Endothelial cell of umbilical vein (primary cell): ENCODE measurements around the gene RSPH1.

Experiments used
- CTCF ChIP-seq, 2 donors: IDR thresholded peaks; 1 replicate in 1 of 2; 2 replicates in 1 of 2; pipeline ENCODE4 v1.5.1; 2011; ENCODE audit warnings: low read length in 2 of 2, mild to moderate bottlenecking in 2 of 2, moderate library complexity in 2 of 2, control low read depth in 1 of 2, inconsistent platforms in 1 of 2, low read depth in 1 of 2; ENCODE audit not compliant: insufficient read depth in 1 of 2; ENCODE audit errors: extremely low read depth in 1 of 2
- JUN ChIP-seq: IDR thresholded peaks from 2 replicates; pipeline ENCODE4 v1.6.1; 2011; ENCODE audit warnings: borderline replicate concordance, low read depth; ENCODE audit not compliant: insufficient read length, insufficient read depth
- MAX ChIP-seq: IDR thresholded peaks from 2 replicates; pipeline ENCODE4 v1.6.1; 2011; ENCODE audit not compliant: insufficient read depth, insufficient read length
- MYC ChIP-seq: IDR thresholded peaks from one replicate; pipeline ENCODE4 v1.6.1; 2011; ENCODE audit warnings: mild to moderate bottlenecking, low read depth, low read length
- POLR2AphosphoS5 ChIP-seq: IDR thresholded peaks from 2 replicates; pipeline ENCODE4 v1.6.1; 2012; ENCODE audit warnings: low read depth, mild to moderate bottlenecking, control low read depth, low read length, moderate library complexity; ENCODE audit not compliant: insufficient read depth

GRCh38 chr21:42435401-42435800, 60.6 kb downstream of the RSPH1 start:
- no peak for TF ChIP-seq MAX
- TF ChIP-seq MYC: no peak
- TF ChIP-seq POLR2AphosphoS5: no peak
- no peak for TF ChIP-seq JUN
- no peak for TF ChIP-seq CTCF (IDR thresholded peaks at IDR 0.05; ENCODE audit: extremely low read depth in 1 of 2, insufficient read depth in 1 of 2, low read depth in 1 of 2, low read length in 2 of 2)
